PFSK-1 (cell line): Measurements from ENCODE around the gene TUBD1.

ENCODE experiments used
- FOXP2 ChIP-seq: optimal IDR thresholded peaks from 2 replicates; pipeline ENCODE3; 2011; ENCODE audit warnings: borderline replicate concordance, control low read depth, inconsistent platforms; ENCODE audit not compliant: insufficient read depth; ENCODE audit errors: extremely low read length, extremely low read depth
- POLR2AphosphoS5 ChIP-seq: IDR thresholded peaks from 2 replicates; pipeline ENCODE4 v1.6.1; 2012; ENCODE audit warnings: low read depth, mild to moderate bottlenecking, control low read depth, low read length, moderate library complexity
- SIN3A ChIP-seq: IDR thresholded peaks from 2 replicates; pipeline ENCODE4 v1.6.1; 2012; ENCODE audit warnings: mild to moderate bottlenecking, low read length, moderate library complexity, borderline replicate concordance; ENCODE audit not compliant: insufficient read depth
- TAF1 ChIP-seq: IDR thresholded peaks from 2 replicates; pipeline ENCODE4 v1.6.1; 2012; ENCODE audit warnings: low read length, control low read depth, borderline replicate concordance; ENCODE audit not compliant: insufficient read depth
- TF ChIP-seq, protein P1 (sequence below), 2 experiments: IDR thresholded peaks; 2 replicates each; pipeline versions ENCODE4 v1.6.1 to v1.8.0; 2011 to 2012; ENCODE audit warnings: low read depth in 2 of 2, low read length in 2 of 2, control low read depth in 1 of 2, inconsistent platforms in 1 of 2, mild to moderate bottlenecking in 1 of 2, moderate library complexity in 1 of 2; ENCODE audit not compliant: insufficient read depth in 1 of 2

Gene TUBD1

DNA sequence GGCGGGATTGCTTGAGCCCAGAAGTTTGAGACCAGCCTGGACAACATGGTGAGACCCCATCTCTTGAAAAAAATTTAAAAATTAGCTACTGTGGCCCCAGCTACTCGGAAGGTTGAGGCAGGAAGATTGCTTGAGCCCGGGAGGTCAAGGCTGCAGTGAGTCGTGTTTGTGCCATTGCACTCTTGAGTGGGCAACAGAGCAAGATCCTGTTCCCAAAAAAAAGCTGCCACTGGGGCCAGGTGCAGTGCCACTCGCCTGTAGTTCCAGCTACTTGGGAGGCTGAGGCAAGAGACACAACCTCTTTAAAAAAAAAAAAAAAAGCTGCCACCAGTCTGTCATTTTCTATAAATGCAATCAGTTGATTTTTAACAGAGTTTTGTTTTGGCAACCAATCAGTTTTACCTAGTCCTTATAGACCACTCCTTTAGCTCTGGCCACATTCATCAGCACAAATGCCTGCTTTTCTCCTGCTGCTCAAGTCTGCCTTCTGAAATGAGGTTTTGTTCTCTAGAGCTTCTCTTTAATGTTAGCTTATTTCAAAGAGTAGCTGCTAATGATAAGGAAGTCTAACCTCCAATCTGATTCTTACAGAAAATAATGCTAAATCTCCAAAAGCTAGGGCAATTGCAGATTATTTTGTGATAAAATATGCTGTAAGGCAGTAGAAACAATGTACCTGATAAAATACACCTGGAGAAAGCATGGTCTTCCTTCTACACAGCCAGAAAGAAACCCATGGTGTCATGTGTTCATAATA is 64.8 kb downstream of the TUBD1 start:
- TF ChIP-seq TAF1 (no peak), SIN3A (no peak)

DNA sequence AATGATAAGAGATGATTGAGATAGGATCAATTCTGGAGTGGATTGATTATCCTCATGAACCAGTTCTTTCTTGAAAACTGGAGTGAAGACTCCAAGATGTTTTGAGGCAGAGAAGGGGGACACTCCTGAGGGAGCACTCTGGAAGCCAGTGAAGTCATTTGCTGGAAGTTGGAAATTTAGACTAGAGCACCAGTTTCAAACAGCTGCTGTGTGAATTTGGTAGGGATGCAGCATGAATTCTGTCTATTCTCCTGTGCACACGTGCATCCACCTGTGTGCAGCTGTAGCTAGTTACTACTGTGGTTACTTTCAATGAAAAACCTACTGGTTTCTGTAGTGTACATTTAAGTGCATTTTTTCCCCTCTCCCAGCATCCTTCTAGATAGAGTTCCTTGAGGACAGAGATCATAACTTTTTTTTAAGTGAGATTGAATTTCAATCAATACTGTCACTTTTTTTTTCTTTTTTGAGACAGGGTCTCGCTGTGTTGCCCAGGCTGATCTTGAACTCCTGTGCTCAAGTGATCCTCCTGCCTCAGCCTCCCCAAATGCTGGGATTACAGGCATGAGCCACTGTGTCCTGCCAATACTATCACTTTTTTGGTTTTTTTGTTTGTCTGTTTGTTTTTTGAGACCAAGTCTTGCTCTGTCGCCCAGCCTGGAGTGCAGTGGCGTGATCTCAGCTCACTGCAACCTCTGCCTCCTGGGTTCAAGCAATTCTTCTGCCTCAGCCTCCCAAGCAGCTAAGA is 65.9 kb downstream of the TUBD1 start:
- no peak for TF ChIP-seq FOXP2
- TF ChIP-seq SIN3A = no peak

DNA sequence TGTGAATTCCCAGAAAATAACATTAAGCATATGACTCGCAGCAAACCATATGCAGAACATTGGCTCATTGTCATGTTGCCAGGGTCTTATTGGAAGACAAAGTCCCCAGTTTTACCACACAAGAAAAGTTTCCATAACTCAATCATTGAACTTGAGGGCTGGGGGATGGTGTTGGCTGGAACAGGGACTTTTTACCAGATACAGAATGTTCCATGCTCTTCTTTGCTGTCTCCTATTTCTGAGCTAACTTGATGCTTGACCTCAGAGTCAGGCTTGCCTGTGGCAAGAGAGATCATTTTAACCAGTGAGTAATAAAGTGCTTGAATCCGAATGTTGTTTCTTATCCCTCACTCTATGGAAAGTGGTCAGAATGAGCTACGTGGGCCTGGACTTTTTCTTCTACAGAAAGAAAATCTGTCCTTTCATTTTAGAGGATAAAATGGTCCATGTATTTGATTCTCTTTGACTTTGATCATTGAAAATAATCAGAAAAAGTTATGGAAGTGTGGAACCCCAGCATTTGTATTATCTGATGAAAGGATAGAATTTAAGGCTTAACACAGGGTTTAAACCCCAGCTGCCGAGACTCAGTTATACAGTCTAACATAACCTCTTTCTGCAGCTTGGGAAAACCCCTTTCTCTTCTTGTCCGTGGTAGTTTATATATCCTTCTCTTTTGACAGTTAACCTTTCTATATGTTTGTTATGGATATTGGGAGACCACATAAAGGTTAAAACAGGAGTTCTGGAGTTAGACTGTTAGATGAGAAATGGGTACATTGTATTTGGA is 67.0 kb downstream of the TUBD1 start:
- TF ChIP-seq SIN3A (no peak), POLR2AphosphoS5 (no peak), TAF1 (no peak), FOXP2 (no peak)
- TF ChIP-seq, protein P1, sequence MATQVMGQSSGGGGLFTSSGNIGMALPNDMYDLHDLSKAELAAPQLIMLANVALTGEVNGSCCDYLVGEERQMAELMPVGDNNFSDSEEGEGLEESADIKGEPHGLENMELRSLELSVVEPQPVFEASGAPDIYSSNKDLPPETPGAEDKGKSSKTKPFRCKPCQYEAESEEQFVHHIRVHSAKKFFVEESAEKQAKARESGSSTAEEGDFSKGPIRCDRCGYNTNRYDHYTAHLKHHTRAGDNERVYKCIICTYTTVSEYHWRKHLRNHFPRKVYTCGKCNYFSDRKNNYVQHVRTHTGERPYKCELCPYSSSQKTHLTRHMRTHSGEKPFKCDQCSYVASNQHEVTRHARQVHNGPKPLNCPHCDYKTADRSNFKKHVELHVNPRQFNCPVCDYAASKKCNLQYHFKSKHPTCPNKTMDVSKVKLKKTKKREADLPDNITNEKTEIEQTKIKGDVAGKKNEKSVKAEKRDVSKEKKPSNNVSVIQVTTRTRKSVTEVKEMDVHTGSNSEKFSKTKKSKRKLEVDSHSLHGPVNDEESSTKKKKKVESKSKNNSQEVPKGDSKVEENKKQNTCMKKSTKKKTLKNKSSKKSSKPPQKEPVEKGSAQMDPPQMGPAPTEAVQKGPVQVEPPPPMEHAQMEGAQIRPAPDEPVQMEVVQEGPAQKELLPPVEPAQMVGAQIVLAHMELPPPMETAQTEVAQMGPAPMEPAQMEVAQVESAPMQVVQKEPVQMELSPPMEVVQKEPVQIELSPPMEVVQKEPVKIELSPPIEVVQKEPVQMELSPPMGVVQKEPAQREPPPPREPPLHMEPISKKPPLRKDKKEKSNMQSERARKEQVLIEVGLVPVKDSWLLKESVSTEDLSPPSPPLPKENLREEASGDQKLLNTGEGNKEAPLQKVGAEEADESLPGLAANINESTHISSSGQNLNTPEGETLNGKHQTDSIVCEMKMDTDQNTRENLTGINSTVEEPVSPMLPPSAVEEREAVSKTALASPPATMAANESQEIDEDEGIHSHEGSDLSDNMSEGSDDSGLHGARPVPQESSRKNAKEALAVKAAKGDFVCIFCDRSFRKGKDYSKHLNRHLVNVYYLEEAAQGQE (IDR thresholded peaks at IDR 0.05; ENCODE audit: insufficient read depth in 1 of 2, low read depth in 2 of 2, low read length in 2 of 2) = no peak

DNA sequence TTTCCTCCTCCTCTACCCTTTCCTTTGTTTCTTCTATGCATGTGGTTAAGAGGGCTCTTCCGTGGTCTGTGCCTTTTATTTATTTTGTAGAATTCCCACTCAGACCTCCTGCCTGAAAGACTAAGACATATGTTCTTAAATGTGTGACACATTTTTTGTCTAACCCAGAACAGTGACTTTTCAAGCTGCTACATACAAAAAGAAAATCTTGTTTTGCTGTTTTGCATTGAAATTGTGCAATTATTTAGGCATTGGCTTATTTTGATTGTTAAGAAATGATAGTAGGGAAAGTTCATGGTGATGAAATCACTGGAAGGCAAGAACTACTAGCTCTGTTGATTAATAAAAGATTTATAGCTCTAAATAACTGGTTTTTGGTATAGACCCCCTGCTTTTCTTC is 76.8 kb downstream of the TUBD1 start:
- TF ChIP-seq SIN3A = no peak
- no peak for TF ChIP-seq TAF1
- no peak for TF ChIP-seq FOXP2

DNA sequence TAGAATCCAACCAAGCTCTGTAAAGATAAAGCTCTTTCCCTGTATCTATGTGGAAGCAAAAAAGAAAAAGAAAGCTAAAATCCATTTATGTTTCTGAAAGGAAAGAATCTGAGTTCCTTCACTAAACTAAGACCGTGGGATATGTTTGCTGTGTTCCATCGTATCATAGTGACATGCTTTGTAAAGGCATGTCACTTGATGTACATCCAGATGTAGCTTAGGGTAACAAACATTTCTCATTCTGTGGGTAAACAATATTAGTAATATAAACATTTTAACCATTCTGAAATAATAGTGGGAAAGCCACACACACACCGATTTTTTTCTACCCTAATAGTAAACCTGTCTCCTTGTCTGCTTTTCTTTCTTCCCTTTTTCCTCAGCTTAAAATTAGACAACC is 78.1 kb downstream of the TUBD1 start:
- TF ChIP-seq, protein P1 (IDR thresholded peaks at IDR 0.05; ENCODE audit: insufficient read depth in 1 of 2, low read depth in 2 of 2, low read length in 2 of 2) = no peak
- TF ChIP-seq POLR2AphosphoS5 = no peak
- TF ChIP-seq SIN3A = no peak
- no peak for TF ChIP-seq TAF1
- no peak for TF ChIP-seq FOXP2

DNA sequence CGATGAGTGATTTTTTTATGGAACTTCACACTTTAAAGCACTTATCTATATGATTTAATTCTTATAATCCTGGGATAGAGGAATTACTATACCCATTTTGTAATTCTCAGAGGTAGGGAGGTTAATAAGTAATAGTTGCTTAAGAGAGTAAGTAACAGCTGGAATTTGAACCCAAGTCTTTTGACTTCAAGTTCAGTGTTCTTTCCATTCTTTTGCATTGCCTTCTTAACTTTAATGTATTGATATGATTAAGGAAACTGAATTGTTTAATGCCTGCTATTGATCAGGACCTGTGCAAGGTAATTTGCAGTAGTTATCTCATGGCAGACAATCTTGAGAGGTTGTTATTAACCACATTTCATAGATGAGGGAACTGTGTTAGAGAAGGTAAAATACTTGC is 78.5 kb downstream of the TUBD1 start:
- TF ChIP-seq, protein P1 (IDR thresholded peaks at IDR 0.05; ENCODE audit: insufficient read depth in 1 of 2, low read depth in 2 of 2, low read length in 2 of 2) = no peak
- no peak for TF ChIP-seq POLR2AphosphoS5
- no peak for TF ChIP-seq SIN3A
- TF ChIP-seq TAF1 = no peak
- no peak for TF ChIP-seq FOXP2

DNA sequence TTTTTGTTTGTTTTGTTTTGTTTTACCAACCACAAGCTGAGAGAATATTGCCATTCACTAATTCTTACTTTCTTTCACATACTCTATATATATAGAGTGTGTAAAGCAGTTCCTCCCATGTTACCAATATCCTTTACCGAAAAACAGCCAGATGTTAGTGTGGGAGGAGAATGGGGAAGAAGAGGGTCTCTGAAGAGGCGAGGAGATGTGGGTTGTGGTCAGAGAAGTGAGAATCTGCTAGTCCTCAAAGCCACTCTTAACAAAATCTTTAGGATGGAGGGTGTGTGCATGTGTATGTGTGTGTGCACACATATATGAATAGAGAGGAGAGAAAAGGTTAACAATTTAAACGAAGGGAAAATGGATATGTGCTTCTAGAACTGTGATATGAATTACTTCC is 80.6 kb downstream of the TUBD1 start:
- TF ChIP-seq TAF1 (no peak), POLR2AphosphoS5 (no peak), SIN3A (no peak), FOXP2 (no peak)
- TF ChIP-seq, protein P1 (IDR thresholded peaks at IDR 0.05; ENCODE audit: insufficient read depth in 1 of 2, low read depth in 2 of 2, low read length in 2 of 2) = no peak
